HCT116 (cell line): ENCODE data around the gene PPP1CB. TPM values are rescaled to one million over a fixed set of nuclear protein-coding genes. Genes with fewer than 3 reads are reported as not detected.

Experiments used
- ATAC-seq: fragments of 200-7000 bp; cut with Tn5 transposase; 2 replicates; pipeline ENCODE4 v1.9.1; 2020; ENCODE audit warnings: mild to moderate bottlenecking, moderate library complexity
- BruUV-seq: library from RNA; stranded (reverse); fragments of 400-500 nt; replicated peaks from 2 replicates; lab custom pipeline; 2021; lab: Mats Ljungman, UMichigan
- CTCF ChIA-PET: fragments of 300-600 bp; sonication (Branson Sonifier 250); formaldehyde crosslinking; loops from one replicate; lab custom pipeline; 2021; ENCODE audit warnings: antibody characterized with exemption; lab: Charles Lee
- POLR2A ChIA-PET: fragments of 300-600, 350-600 bp; sonication (Branson Sonifier 250); formaldehyde crosslinking; loops from one replicate; lab custom pipeline; 2021; ENCODE audit warnings: antibody characterized with exemption; lab: Charles Lee
- RAD21 ChIA-PET, 2 experiments: fragments of 300-600 bp; sonication (Branson Sonifier 250); formaldehyde crosslinking; loops; one replicate each; lab custom pipeline; 2023; ENCODE audit warnings: low total read pairs in 2 of 2; ENCODE audit not compliant: uncharacterized antibody in 2 of 2, unreplicated experiment in 2 of 2, low non-redundant PET in 1 of 2; lab: Charles Lee
- DNase-seq: peaks from one replicate; pipeline ENCODE4 v3.0.0-alpha.2; 2010; ENCODE audit warnings: low read depth, low spot score
- H2AFZ ChIP-seq: fragments of 200-600 bp; shearing (Covaris generic), sonication (generic); 2 replicates; pipeline ENCODE4 v1.6.1; 2017; ENCODE audit warnings: low read depth, mixed run types, mixed read lengths, antibody characterized with exemption, low read length; ENCODE audit not compliant: poor library complexity, severe bottlenecking
- H3K27ac ChIP-seq: 2 replicates; pipeline ENCODE4 v1.5.1; 2012; ENCODE audit warnings: low read depth, low read length
- H3K27me3 ChIP-seq: fragments of 200-600 bp; sonication (generic); 2 replicates; pipeline ENCODE4 v1.6.1; 2016; ENCODE audit warnings: mixed run types, low read length, mixed read lengths; ENCODE audit not compliant: insufficient read depth
- H3K36me3 ChIP-seq, 2 experiments: fragments of 200-500 bp in 1 of 2; fragments of 200-600 bp in 1 of 2; sonication (Bioruptor generic) in 1 of 2; sonication (generic) in 1 of 2; 2 replicates each; pipeline versions ENCODE4 v1.5.1 to v1.6.1; 2014 to 2016; ENCODE audit warnings: low read length in 2 of 2, inconsistent platforms in 1 of 2, mixed read lengths in 1 of 2, mixed run types in 1 of 2; ENCODE audit not compliant: insufficient read depth in 2 of 2, control insufficient read depth in 1 of 2
- H3K4me1 ChIP-seq, 2 experiments: fragments of 200-600 bp in 1 of 2; sonication (generic) in 1 of 2; 2 replicates each; pipeline versions ENCODE4 v1.5.1 to v1.6.1; 2012 to 2017; ENCODE audit warnings: low read length in 2 of 2, inconsistent platforms in 1 of 2, mild to moderate bottlenecking in 1 of 2, mixed read lengths in 1 of 2, mixed run types in 1 of 2, moderate library complexity in 1 of 2; ENCODE audit not compliant: insufficient read depth in 2 of 2, control insufficient read depth in 1 of 2
- H3K4me2 ChIP-seq: fragments of 200-600 bp; sonication (generic); 2 replicates; pipeline ENCODE4 v1.6.1; 2017; ENCODE audit warnings: mixed run types, low read length, mixed read lengths
- H3K4me3 ChIP-seq, 2 experiments: fragments of 200-600 bp in 1 of 2; sonication (generic) in 1 of 2; replicated peaks in 1 of 2; 2 replicates each; pipeline ENCODE4 v1.5.1; 2011 to 2016; ENCODE audit warnings: low read length in 2 of 2, control low read depth in 1 of 2, low read depth in 1 of 2, mild to moderate bottlenecking in 1 of 2, mixed read lengths in 1 of 2, mixed run types in 1 of 2
- H3K79me2 ChIP-seq: fragments of 200-600 bp; sonication (generic); 2 replicates; pipeline ENCODE4 v1.6.1; 2017; ENCODE audit warnings: mild to moderate bottlenecking, mixed run types, low read length, moderate library complexity, mixed read lengths; ENCODE audit not compliant: insufficient read depth
- H3K9ac ChIP-seq: fragments of 200-600 bp; sonication (generic); 2 replicates; pipeline ENCODE4 v1.6.1; 2016; ENCODE audit warnings: low read length, mixed read lengths
- H3K9me2 ChIP-seq: fragments of 200-600 bp; sonication (generic), shearing (Covaris generic); 2 replicates; pipeline ENCODE4 v1.6.1; 2017; ENCODE audit warnings: mixed run types, mild to moderate bottlenecking, moderate library complexity; ENCODE audit not compliant: insufficient read depth
- H3K9me3 ChIP-seq, 2 experiments: fragments of 200-500 bp in 1 of 2; fragments of 200-600 bp in 1 of 2; sonication (Bioruptor generic) in 1 of 2; sonication (generic) in 1 of 2; 2 replicates each; pipeline ENCODE4 v1.6.1; 2014 to 2017; ENCODE audit warnings: low read length in 2 of 2, mixed read lengths in 2 of 2, inconsistent platforms in 1 of 2, low read depth in 1 of 2, mild to moderate bottlenecking in 1 of 2, mixed run types in 1 of 2, moderate library complexity in 1 of 2; ENCODE audit not compliant: control insufficient read depth in 1 of 2, insufficient read depth in 1 of 2
- H4K20me1 ChIP-seq: fragments of 200-600 bp; sonication (generic), shearing (Covaris generic); 2 replicates; pipeline ENCODE4 v1.6.1; 2017; ENCODE audit warnings: mixed run types, mild to moderate bottlenecking, moderate library complexity; ENCODE audit not compliant: insufficient read depth
- ELF1 ChIP-seq: IDR thresholded peaks from 2 replicates; pipeline ENCODE4 v1.6.1; 2012; ENCODE audit warnings: low read depth, borderline replicate concordance
- EZH2phosphoT487 ChIP-seq: fragments of 200-600 bp; IDR thresholded peaks from 2 replicates; pipeline ENCODE4 v1.6.1; 2018; ENCODE audit warnings: antibody characterized with exemption, borderline replicate concordance
- POLR2A ChIP-seq: IDR thresholded peaks from 2 replicates; pipeline ENCODE4 v1.7.0; 2011; ENCODE audit warnings: borderline replicate concordance; ENCODE audit not compliant: insufficient read depth, insufficient read length; ENCODE audit errors: extremely low read depth
- SRF ChIP-seq: IDR thresholded peaks from 2 replicates; pipeline ENCODE4 v1.6.1; 2012; ENCODE audit warnings: low read depth
- intact Hi-C: fragments of 100-400 bp; cut with micrococcal nuclease; formaldehyde crosslinking; loops from 2 replicates; pipeline ENCODE4 v1.10.0; 2022
- total RNA-seq: library from RNA; stranded (reverse); gene quantifications from one replicate; pipeline ENCODE4 v1.2.1, GENCODE V29; 2021; ENCODE audit not compliant: unreplicated experiment
- TF ChIP-seq, protein P1 (sequence below): IDR thresholded peaks from 2 replicates; pipeline ENCODE4 v1.6.1; 2012; ENCODE audit warnings: low read depth

Gene PPP1CB
- total RNA-seq, 1 experiment from 2014 or later = 174 TPM

DNA sequence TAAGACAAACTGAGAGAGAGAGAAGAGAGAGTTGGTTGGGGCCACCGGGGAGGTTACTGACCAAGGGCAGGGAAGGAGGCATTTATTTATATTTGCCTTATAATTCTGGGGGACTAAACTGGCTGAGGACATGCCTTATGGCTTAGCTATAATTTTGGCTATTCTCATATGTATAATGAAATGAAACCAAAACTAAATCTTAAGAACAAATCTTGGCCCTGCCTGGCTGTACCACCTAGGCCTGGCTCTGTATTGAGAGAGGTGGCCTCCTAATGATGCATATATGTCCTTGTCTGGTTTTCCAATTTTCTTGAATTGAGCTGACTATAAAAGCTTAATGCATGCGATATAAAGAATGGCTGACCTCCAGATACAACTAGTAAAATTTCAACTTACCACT is 3.5 kb upstream of the PPP1CB start:
- POLR2A ChIA-PET = no interaction called here
- intact Hi-C loops = no loop called here
- no peak overlapping the region for H3K4me2 ChIP-seq

More for the DNA sequence above, 3.5 kb upstream of the PPP1CB start:
- ChIA-PET CTCF (interaction anchor here (0.8 kb wide), 1 partner anchor 30 kb away, joined by 3 read pairs; no protein-coding TSS in a partner anchor), RAD21 (no interaction called here)
- H3K36me3 ChIP-seq = no peaks in the 10 kb centered on the region
- H3K4me1 ChIP-seq = peaks cover 3 to 11% of the 10 kb centered on the region in 2 experiments; a peak in 2 of 4 replicates
- DNase-seq (no peak), ATAC-seq (no peak)
- H3K9me2 ChIP-seq = no peaks in the 10 kb centered on the region
- H3K9ac ChIP-seq = no peak overlapping the region
- H3K9me3 ChIP-seq = no peaks in the 10 kb centered on the region
- H3K27me3 ChIP-seq = no peaks in the 10 kb centered on the region
- no peak for TF ChIP-seq POLR2A
- TF ChIP-seq ELF1 = no peak
- no peak for TF ChIP-seq EZH2phosphoT487
- no peak for TF ChIP-seq SRF
- TF ChIP-seq, protein P1, sequence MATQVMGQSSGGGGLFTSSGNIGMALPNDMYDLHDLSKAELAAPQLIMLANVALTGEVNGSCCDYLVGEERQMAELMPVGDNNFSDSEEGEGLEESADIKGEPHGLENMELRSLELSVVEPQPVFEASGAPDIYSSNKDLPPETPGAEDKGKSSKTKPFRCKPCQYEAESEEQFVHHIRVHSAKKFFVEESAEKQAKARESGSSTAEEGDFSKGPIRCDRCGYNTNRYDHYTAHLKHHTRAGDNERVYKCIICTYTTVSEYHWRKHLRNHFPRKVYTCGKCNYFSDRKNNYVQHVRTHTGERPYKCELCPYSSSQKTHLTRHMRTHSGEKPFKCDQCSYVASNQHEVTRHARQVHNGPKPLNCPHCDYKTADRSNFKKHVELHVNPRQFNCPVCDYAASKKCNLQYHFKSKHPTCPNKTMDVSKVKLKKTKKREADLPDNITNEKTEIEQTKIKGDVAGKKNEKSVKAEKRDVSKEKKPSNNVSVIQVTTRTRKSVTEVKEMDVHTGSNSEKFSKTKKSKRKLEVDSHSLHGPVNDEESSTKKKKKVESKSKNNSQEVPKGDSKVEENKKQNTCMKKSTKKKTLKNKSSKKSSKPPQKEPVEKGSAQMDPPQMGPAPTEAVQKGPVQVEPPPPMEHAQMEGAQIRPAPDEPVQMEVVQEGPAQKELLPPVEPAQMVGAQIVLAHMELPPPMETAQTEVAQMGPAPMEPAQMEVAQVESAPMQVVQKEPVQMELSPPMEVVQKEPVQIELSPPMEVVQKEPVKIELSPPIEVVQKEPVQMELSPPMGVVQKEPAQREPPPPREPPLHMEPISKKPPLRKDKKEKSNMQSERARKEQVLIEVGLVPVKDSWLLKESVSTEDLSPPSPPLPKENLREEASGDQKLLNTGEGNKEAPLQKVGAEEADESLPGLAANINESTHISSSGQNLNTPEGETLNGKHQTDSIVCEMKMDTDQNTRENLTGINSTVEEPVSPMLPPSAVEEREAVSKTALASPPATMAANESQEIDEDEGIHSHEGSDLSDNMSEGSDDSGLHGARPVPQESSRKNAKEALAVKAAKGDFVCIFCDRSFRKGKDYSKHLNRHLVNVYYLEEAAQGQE = no peak
- no peak overlapping the region for H3K27ac ChIP-seq
- peaks cover 14% of the 10 kb centered on the region for H3K79me2 ChIP-seq
- H3K4me3 ChIP-seq = no peak overlapping the region
- no TSS peak for BruUV-seq
- H2AFZ ChIP-seq = no peak overlapping the region
- no peaks in the 10 kb centered on the region; the same call in 1 of the 2 replicates for H4K20me1 ChIP-seq
